Fibroblast of villous mesenchyme (primary cell): ENCODE measurements around the gene MFAP4. TPM values are rescaled to one million over a fixed set of nuclear protein-coding genes. Genes with fewer than 3 reads are reported as not detected.
A peak's percentile ranks its signal among the peaks of the same experiment; 100 is the strongest.

Experiments
- DNase-seq: peaks from one replicate; pipeline ENCODE4 v3.0.0-alpha.2; 2010; ENCODE audit warnings: low read depth
- H3K4me3 ChIP-seq: 2 replicates; pipeline ENCODE4 v1.5.1; 2011; ENCODE audit warnings: low read depth, mild to moderate bottlenecking, low read length
- CTCF ChIP-seq: IDR thresholded peaks from 2 replicates; pipeline ENCODE4 v1.5.1; 2012; ENCODE audit warnings: low read depth, mild to moderate bottlenecking, low read length; ENCODE audit not compliant: insufficient read depth
- total RNA-seq: library from RNA; depleted of rRNA; stranded (reverse); fragments of >200 nt; gene quantifications from 2 replicates; pipeline ENCODE4 v1.2.3, GENCODE V29; 2012

MFAP4 gene
- total RNA-seq = 17.7 and 28.7 TPM in 2 replicates

- H3K4me3 ChIP-seq = peak within 1 kb of the TSS; percentile 67
- TF ChIP-seq CTCF = no peak
- DNase-seq = peak; percentile 94
Measured at GRCh38 chr17:19386974-19387920, at the start of gene MFAP4. Gene MFAP4, minus strand, starts transcription at chr17:19387190. Its CDS starts 35 bp downstream, at chr17:19387155.

- no peak for DNase-seq
- no peak overlapping the region for H3K4me3 ChIP-seq
- TF ChIP-seq CTCF = no peak
Measured at GRCh38 chr17:19433727-19434340, 46.8 kb upstream of the MFAP4 start.

GRCh38 chr17:19433255-19433654 lies 46.3 kb upstream of the MFAP4 start:
- H3K4me3 ChIP-seq = no peak overlapping the region
- DNase-seq = no peak
- no peak for TF ChIP-seq CTCF

GRCh38 chr17:19431691-19432090 lies 44.7 kb upstream of the MFAP4 start:
- no peak for DNase-seq
- no peak for TF ChIP-seq CTCF

GRCh38 chr17:19426631-19427030 lies 39.6 kb upstream of the MFAP4 start:
- no peak for DNase-seq

More at GRCh38 chr17:19431691-19432090, 44.7 kb upstream of the MFAP4 start:
- no peak overlapping the region for H3K4me3 ChIP-seq

More at GRCh38 chr17:19426631-19427030, 39.6 kb upstream of the MFAP4 start:
- no peak for TF ChIP-seq CTCF
- no peak overlapping the region for H3K4me3 ChIP-seq
